Stimulated activated CD8-positive, alpha-beta memory T cell treated with anti-CD3 and anti-CD28 coated beads, Interleukin-15, amount 100 ng/mL, for 1 hour (primary cell): ENCODE data around the gene DHRS9.
"Not testable (repeated sequence)": the region's sequence is repeated elsewhere in the genome, so short reads cannot be mapped to it uniquely, and the experiment has no call there.

ENCODE experiments used
- DNase-seq: peaks from one replicate; pipeline ENCODE4 v3.0.0-alpha.2; 2020; ENCODE audit warnings: low read depth

DHRS9 gene

GRCh38 chr2:169069341-169069740 lies at the start of gene DHRS9:
Gene DHRS9 (plus strand): TSS chr2:169069563. CDS start chr2:169081582, 12,019 bp downstream.
- no peak for DNase-seq

- no peak for DNase-seq
Measured at GRCh38 chr2:169023161-169023560, 46.2 kb upstream of the DHRS9 start.

- no peak for DNase-seq
Measured at GRCh38 chr2:169026056-169026455, 43.3 kb upstream of the DHRS9 start.

- no peak for DNase-seq
Measured at GRCh38 chr2:169027234-169027633, 42.1 kb upstream of the DHRS9 start.

GRCh38 chr2:169029341-169029740 lies 40.0 kb upstream of the DHRS9 start:
- DNase-seq, result no peak

- no peak for DNase-seq
Measured at GRCh38 chr2:169031202-169031601, 38.2 kb upstream of the DHRS9 start, which contains the start of gene ABCB11. Gene ABCB11 (minus strand): TSS chr2:169031324. CDS start chr2:169018125, 13,199 bp downstream.

GRCh38 chr2:169034256-169034655 lies 35.1 kb upstream of the DHRS9 start:
- no peak for DNase-seq

GRCh38 chr2:169034984-169035544 lies 34.3 kb upstream of the DHRS9 start:
- no peak for DNase-seq

- DNase-seq, result no peak
Measured at GRCh38 chr2:169035887-169036286, 33.5 kb upstream of the DHRS9 start.

GRCh38 chr2:169036736-169037440 lies 32.5 kb upstream of the DHRS9 start:
- DNase-seq, result no peak

- DNase-seq, result no peak
Measured at GRCh38 chr2:169038338-169038757, 31.0 kb upstream of the DHRS9 start.

GRCh38 chr2:169039702-169040101 lies 29.7 kb upstream of the DHRS9 start:
- DNase-seq, result no peak

- no peak for DNase-seq
Measured at GRCh38 chr2:169041594-169041993, 27.8 kb upstream of the DHRS9 start.

- DNase-seq, result no peak
Measured at GRCh38 chr2:169042856-169043255, 26.5 kb upstream of the DHRS9 start.

- no peak for DNase-seq
Measured at GRCh38 chr2:169046440-169047151, 22.8 kb upstream of the DHRS9 start.

GRCh38 chr2:169047256-169048250 lies 21.8 kb upstream of the DHRS9 start:
- no peak for DNase-seq

- DNase-seq, result no peak
Measured at GRCh38 chr2:169049142-169049541, 20.2 kb upstream of the DHRS9 start.

GRCh38 chr2:169050476-169051240 lies 18.7 kb upstream of the DHRS9 start:
- DNase-seq, result no peak

GRCh38 chr2:169054575-169054974 lies 14.8 kb upstream of the DHRS9 start:
- not testable (repeated sequence) for DNase-seq

GRCh38 chr2:169064199-169064598 lies 5.2 kb upstream of the DHRS9 start:
- not testable (repeated sequence) for DNase-seq

GRCh38 chr2:169065422-169065821 lies 3.9 kb upstream of the DHRS9 start:
- DNase-seq, result no peak
